Measurements from ENCODE around the gene SGCD.

- TF ChIP-seq POLR2AphosphoS5 (IDR thresholded peaks at IDR 0.05) (no peak), POLR2A (IDR thresholded peaks at IDR 0.05; ENCODE audit: low read depth) (no peak)
Measured at GRCh38 chr5:156698323-156698722, 371.4 kb downstream of the SGCD start.
